ENCODE results near the gene ZNF143.
A peak's percentile ranks its signal among the peaks of the same experiment; 100 is the strongest.
"Not testable (repeated sequence)": the region's sequence is repeated elsewhere in the genome, so short reads cannot be mapped to it uniquely, and the experiment has no call there.

Gene ZNF143

GRCh38 chr11:9535189-9535781 lies 74.5 kb downstream of the ZNF143 start:
- DNase-seq (ENCODE audit: extremely low read depth in 1 of 2, low read depth in 1 of 2), result peak; percentile 43 to 64

GRCh38 chr11:9538548-9538947 lies 77.7 kb downstream of the ZNF143 start:
- no peak for DNase-seq (ENCODE audit: extremely low read depth in 1 of 2, low read depth in 1 of 2)

- DNase-seq (ENCODE audit: extremely low read depth in 1 of 2, low read depth in 1 of 2), result not testable (repeated sequence)
These were observed 88.4 kb downstream of the ZNF143 start for GRCh38 chr11:9549216-9549615.

- no peak for DNase-seq (ENCODE audit: extremely low read depth in 1 of 2, low read depth in 1 of 2)
These were observed 89.4 kb downstream of the ZNF143 start for GRCh38 chr11:9550191-9550628.

GRCh38 chr11:9561279-9561982 lies 100.6 kb downstream of the ZNF143 start:
- no peak for DNase-seq (ENCODE audit: extremely low read depth in 1 of 2, low read depth in 1 of 2)

- DNase-seq (ENCODE audit: extremely low read depth in 1 of 2, low read depth in 1 of 2), result no peak
These were observed 101.9 kb downstream of the ZNF143 start for GRCh38 chr11:9562716-9563115.

- DNase-seq (ENCODE audit: extremely low read depth in 1 of 2, low read depth in 1 of 2), result no peak
These were observed 102.5 kb downstream of the ZNF143 start for GRCh38 chr11:9563196-9563730.

GRCh38 chr11:9565822-9566560 lies 105.2 kb downstream of the ZNF143 start:
- DNase-seq (ENCODE audit: extremely low read depth in 1 of 2, low read depth in 1 of 2), result peak; percentile 9 to 68

- DNase-seq (ENCODE audit: extremely low read depth in 1 of 2, low read depth in 1 of 2), result no peak
These were observed 105.8 kb downstream of the ZNF143 start for GRCh38 chr11:9566561-9567063.

GRCh38 chr11:9567401-9567800 lies 106.6 kb downstream of the ZNF143 start:
- DNase-seq (ENCODE audit: extremely low read depth in 1 of 2, low read depth in 1 of 2), result no peak

GRCh38 chr11:9568161-9568853 lies 107.5 kb downstream of the ZNF143 start:
- no peak for DNase-seq (ENCODE audit: extremely low read depth in 1 of 2, low read depth in 1 of 2)

GRCh38 chr11:9568854-9569587 lies 108.2 kb downstream of the ZNF143 start:
- no peak for DNase-seq (ENCODE audit: extremely low read depth in 1 of 2, low read depth in 1 of 2)

- no peak for DNase-seq (ENCODE audit: extremely low read depth in 1 of 2, low read depth in 1 of 2)
These were observed 108.9 kb downstream of the ZNF143 start for GRCh38 chr11:9569588-9570164.

GRCh38 chr11:9570313-9571025 lies 109.7 kb downstream of the ZNF143 start:
- no peak for DNase-seq (ENCODE audit: extremely low read depth in 1 of 2, low read depth in 1 of 2)

- DNase-seq (ENCODE audit: extremely low read depth in 1 of 2, low read depth in 1 of 2), result no peak
These were observed 110.4 kb downstream of the ZNF143 start for GRCh38 chr11:9571071-9571762.

GRCh38 chr11:9571763-9572115 lies 110.9 kb downstream of the ZNF143 start:
- no peak for DNase-seq (ENCODE audit: extremely low read depth in 1 of 2, low read depth in 1 of 2)

- DNase-seq (ENCODE audit: extremely low read depth in 1 of 2, low read depth in 1 of 2), result peak; percentile 97 to 99
These were observed 112.4 kb downstream of the ZNF143 start, which contains the start of gene WEE1 for GRCh38 chr11:9573052-9573774. TSS of gene WEE1 (plus strand) at chr11:9573670. CDS start at chr11:9573934, 264 bp downstream.
